H1 (cell line): ENCODE measurements around the gene TNPO3. TPM values are rescaled to one million over a fixed set of nuclear protein-coding genes. Genes with fewer than 3 reads are reported as not detected.
"Not testable (repeated sequence)": the region's sequence is repeated elsewhere in the genome, so short reads cannot be mapped to it uniquely, and the experiment has no call there.

ENCODE experiments used
- CTCF ChIA-PET: fragments of 300-600 bp; sonication (Branson Sonifier 250); formaldehyde crosslinking; loops from one replicate; lab custom pipeline; 2021; ENCODE audit not compliant: partially characterized antibody; lab: Charles Lee
- POLR2A ChIA-PET: fragments of 300-600 bp; sonication (Branson Sonifier 250); formaldehyde crosslinking; loops from one replicate; lab custom pipeline; 2021; ENCODE audit warnings: inconsistent platforms; ENCODE audit not compliant: partially characterized antibody; lab: Charles Lee
- DNase-seq, 2 experiments: peaks; one replicate each; pipeline versions ENCODE4 v3.0.0 to v3.0.0-alpha.2; 2010 to 2022; ENCODE audit warnings: low spot score in 2 of 2, low read depth in 1 of 2, mixed read lengths in 1 of 2
- FAIRE-seq: peaks from 2 replicates; lab custom pipeline; 2011; peaks lifted over from hg19 to GRCh38; lab: Jason Lieb, UNC
- H2AFZ ChIP-seq: 2 replicates; pipeline ENCODE4 v1.8.1; 2012; ENCODE audit warnings: low read length, inconsistent platforms
- H2AK5ac ChIP-seq: 2 replicates; pipeline ENCODE4 v1.6.1; 2013; ENCODE audit warnings: low read depth, low read length
- H2BK120ac ChIP-seq: replicated peaks from 2 replicates; pipeline ENCODE3; 2013; ENCODE audit warnings: low read depth, low read length, inconsistent platforms
- H2BK12ac ChIP-seq: 2 replicates; pipeline ENCODE4 v1.6.1; 2013; ENCODE audit warnings: low read depth, low read length
- H2BK15ac ChIP-seq: 2 replicates; pipeline ENCODE4 v1.6.1; 2013; ENCODE audit warnings: low read length
- H2BK20ac ChIP-seq: 2 replicates; pipeline ENCODE4 v1.6.1; 2013; ENCODE audit warnings: low read length
- H2BK5ac ChIP-seq: 2 replicates; pipeline ENCODE4 v1.6.1; 2013; ENCODE audit warnings: low read depth, low read length
- H3K14ac ChIP-seq: 2 replicates; pipeline ENCODE4 v1.6.1; 2013; ENCODE audit warnings: inconsistent platforms; ENCODE audit not compliant: insufficient read length
- H3K18ac ChIP-seq: 2 replicates; pipeline ENCODE4 v1.6.1; 2013; ENCODE audit warnings: low read length; ENCODE audit errors: extremely low read depth
- H3K23ac ChIP-seq: 2 replicates; pipeline ENCODE4 v1.6.1; 2013; ENCODE audit warnings: inconsistent platforms; ENCODE audit not compliant: insufficient read length
- H3K23me2 ChIP-seq: 2 replicates; pipeline ENCODE4 v1.6.1; 2013; ENCODE audit warnings: low read depth, low read length
- H3K27ac ChIP-seq: 2 replicates; pipeline ENCODE4 v1.6.1; 2011; ENCODE audit warnings: low read depth, low read length, inconsistent platforms
- H3K27me3 ChIP-seq, 4 experiments: replicated peaks in 1 of 4; 1 replicate in 1 of 4; 2 replicates in 3 of 4; pipeline versions ENCODE4 v1.6.1 to v1.8.1; 2011 to 2013; ENCODE audit warnings: low read length in 3 of 4, mild to moderate bottlenecking in 3 of 4, inconsistent platforms in 2 of 4, mixed read lengths in 2 of 4, moderate library complexity in 1 of 4; ENCODE audit not compliant: control insufficient read depth in 3 of 4, insufficient read depth in 3 of 4; ENCODE audit errors: extremely low read depth in 1 of 4
- H3K36me3 ChIP-seq, 4 experiments: 2 replicates each; pipeline versions ENCODE4 v1.6.1 to v1.8.1; 2011 to 2013; ENCODE audit warnings: mild to moderate bottlenecking in 4 of 4, low read length in 3 of 4, moderate library complexity in 2 of 4, control low read depth in 1 of 4, inconsistent platforms in 1 of 4; ENCODE audit not compliant: insufficient read depth in 4 of 4, control insufficient read depth in 2 of 4
- H3K4ac ChIP-seq: replicated peaks from 2 replicates; pipeline ENCODE3; 2013; ENCODE audit warnings: low read length, low read depth, mixed read lengths, inconsistent platforms; ENCODE audit not compliant: insufficient read length
- H3K4me1 ChIP-seq, 4 experiments: replicated peaks in 1 of 4; 1 replicate in 1 of 4; 2 replicates in 3 of 4; pipeline versions ENCODE4 v1.6.1 to v1.8.1; 2011 to 2013; ENCODE audit warnings: low read length in 3 of 4, inconsistent platforms in 2 of 4, mixed read lengths in 1 of 4; ENCODE audit not compliant: insufficient read depth in 4 of 4, control insufficient read depth in 3 of 4
- H3K4me2 ChIP-seq, 2 experiments: 2 replicates each; pipeline versions ENCODE4 v1.6.1 to v1.8.1; 2011 to 2013; ENCODE audit warnings: low read depth in 2 of 2, low read length in 2 of 2, control low read depth in 1 of 2, inconsistent platforms in 1 of 2, mild to moderate bottlenecking in 1 of 2; ENCODE audit not compliant: insufficient read depth in 1 of 2
- H3K4me3 ChIP-seq, 4 experiments: fragments of 200-600, 300-600 bp in 1 of 4; sonication (generic), shearing (Covaris generic), sonication (Bioruptor Twin) in 1 of 4; 2 replicates each; pipeline versions ENCODE4 v1.5.1 to v1.8.1; 2011 to 2016; ENCODE audit warnings: low read length in 4 of 4, low read depth in 3 of 4, control low read depth in 2 of 4, inconsistent platforms in 2 of 4, mild to moderate bottlenecking in 2 of 4, mixed read lengths in 1 of 4, moderate library complexity in 1 of 4; ENCODE audit not compliant: insufficient read depth in 2 of 4; ENCODE audit errors: extremely low read depth in 1 of 4
- H3K56ac ChIP-seq: replicated peaks from 2 replicates; pipeline ENCODE3; 2013; ENCODE audit warnings: low read depth, mild to moderate bottlenecking, mixed read lengths, low read length, inconsistent platforms; ENCODE audit not compliant: insufficient read length
- H3K79me1 ChIP-seq: 2 replicates; pipeline ENCODE4 v1.6.1; 2013; ENCODE audit warnings: low read depth, low read length, control low read depth
- H3K79me2 ChIP-seq, 2 experiments: 2 replicates each; pipeline versions ENCODE4 v1.6.1 to v1.8.1; 2012 to 2013; ENCODE audit warnings: low read length in 2 of 2, mild to moderate bottlenecking in 2 of 2, inconsistent platforms in 1 of 2; ENCODE audit not compliant: insufficient read depth in 2 of 2, control insufficient read depth in 1 of 2
- H3K9ac ChIP-seq, 4 experiments: replicated peaks in 1 of 4; 1 replicate in 1 of 4; 2 replicates in 3 of 4; pipeline versions ENCODE4 v1.6.1 to v1.8.1; 2011 to 2013; ENCODE audit warnings: low read depth in 3 of 4, low read length in 3 of 4, control low read depth in 2 of 4, mild to moderate bottlenecking in 2 of 4, moderate library complexity in 2 of 4, inconsistent platforms in 1 of 4; ENCODE audit errors: extremely low read depth in 1 of 4
- H3K9me3 ChIP-seq, 2 experiments: 2 replicates each; pipeline versions ENCODE4 v1.6.1 to v1.8.1; 2012 to 2013; ENCODE audit warnings: mild to moderate bottlenecking in 2 of 2, moderate library complexity in 2 of 2, control low read depth in 1 of 2, inconsistent platforms in 1 of 2, low read depth in 1 of 2, low read length in 1 of 2, mixed read lengths in 1 of 2; ENCODE audit not compliant: insufficient read depth in 2 of 2
- H4K20me1 ChIP-seq, 2 experiments: replicated peaks in 1 of 2; 2 replicates each; pipeline versions ENCODE3 to v1.8.1; 2011 to 2013; ENCODE audit warnings: inconsistent platforms in 2 of 2, low read length in 2 of 2, mild to moderate bottlenecking in 1 of 2; ENCODE audit not compliant: insufficient read depth in 2 of 2, control insufficient read depth in 1 of 2
- H4K5ac ChIP-seq: 2 replicates; pipeline ENCODE4 v1.6.1; 2013; ENCODE audit warnings: low read length, low read depth, mixed read lengths, inconsistent platforms; ENCODE audit not compliant: insufficient read length
- H4K8ac ChIP-seq: 2 replicates; pipeline ENCODE4 v1.8.0; 2013; ENCODE audit warnings: mild to moderate bottlenecking, moderate library complexity, low read length, inconsistent platforms; ENCODE audit not compliant: insufficient read depth; ENCODE audit errors: extremely low read depth
- H4K91ac ChIP-seq: replicated peaks from 2 replicates; pipeline ENCODE3; 2013; ENCODE audit warnings: low read length, mixed read lengths, inconsistent platforms; ENCODE audit not compliant: insufficient read length
- WGBS, 2 experiments: shearing (Covaris generic) in 1 of 2; methylation state at CpG; one replicate each; pipeline versions ENCODE4 v1.1.6 to v1.1.7; 2013 to 2015; ENCODE audit warnings: low lambda C conversion rate in 2 of 2, mixed read lengths in 2 of 2, inconsistent platforms in 1 of 2, low coverage in 1 of 2, missing lambda C conversion rate in 1 of 2; ENCODE audit not compliant: insufficient replicate concordance in 2 of 2, insufficient coverage in 1 of 2, insufficient read length in 1 of 2; ENCODE audit errors: extremely low coverage in 1 of 2, missing lambda C conversion rate in 1 of 2; 5-methylcytosine and 5-hydroxymethylcytosine counted together
- polyA plus RNA-seq, 7 experiments: library from polyadenylated mRNA; depleted of rRNA in 3 of 7; stranded (reverse) in 5 of 7; unstranded in 2 of 7; fragments of >200 nt in 5 of 7; fragments of 200-250 nt in 2 of 7; gene quantifications; 1 replicate in 5 of 7; 2 replicates in 1 of 7; 4 replicates in 1 of 7; pipeline versions ENCODE4 v1.2.1 to v1.2.3, GENCODE V29; 2011 to 2013; ENCODE audit warnings: missing spikeins in 2 of 7, mixed read lengths in 2 of 7
- total RNA-seq: library from RNA; stranded (reverse); fragmentation: NEBNext Ultra II Directional; extraction: Animal tissue kit (Norgen Biotek cat#: 25700); gene quantifications from 2 replicates; pipeline ENCODE4 v1.2.1, GENCODE V29; 2021

Gene TNPO3
- total and polyA plus RNA-seq, 2 of the 8 experiments (the other 6 are each of a cell fraction or from before 2014, with no cell fraction given): 67.6 to 99.2 TPM

DNA sequence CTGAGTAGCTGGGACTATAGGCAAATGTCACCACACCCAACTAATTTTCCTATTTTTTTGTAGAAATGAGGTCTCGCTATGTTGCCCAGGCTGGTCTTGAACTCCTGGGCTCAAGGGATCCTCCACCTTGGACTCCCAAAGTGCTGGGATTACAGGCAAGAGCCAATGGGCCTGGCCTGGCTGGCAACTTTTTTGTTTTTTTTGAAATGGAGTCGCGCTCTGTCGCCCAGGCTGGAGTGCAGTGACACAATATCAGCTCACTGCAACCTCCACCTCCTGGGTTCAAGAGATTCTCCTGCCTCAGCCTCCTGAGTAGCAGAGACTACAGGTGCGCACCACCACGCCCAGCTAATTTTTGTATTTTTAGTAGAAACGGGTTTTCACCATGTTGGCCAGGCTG, 3.5 kb downstream of the TNPO3 start:
- H4K91ac ChIP-seq, H4K5ac ChIP-seq, H3K9me3 ChIP-seq, H3K36me3 ChIP-seq, H3K18ac ChIP-seq, DNase-seq, H3K79me1 ChIP-seq, H3K4me2 ChIP-seq, H2BK20ac ChIP-seq, H2BK15ac ChIP-seq, H3K14ac ChIP-seq, FAIRE-seq, H3K9ac ChIP-seq, H2BK12ac ChIP-seq, H3K27me3 ChIP-seq, H3K56ac ChIP-seq, H3K23ac ChIP-seq, H2AK5ac ChIP-seq, H2AFZ ChIP-seq, H3K4me3 ChIP-seq, H4K8ac ChIP-seq, H3K23me2 ChIP-seq, H3K4me1 ChIP-seq, H3K27ac ChIP-seq, H3K4ac ChIP-seq, H2BK120ac ChIP-seq, H2BK5ac ChIP-seq: not testable (repeated sequence)
- Histone ChIP-seq H3K79me2 (peaks cover 19 to 79% of the 10 kb centered on the region in 2 experiments), H4K20me1 (peaks cover 11 to 14% of the 10 kb centered on the region in 2 experiments)
- CTCF ChIA-PET: interaction anchor here (1.8 kb wide), 1 partner anchor 53 kb away, joined by 5 read pairs; no protein-coding TSS in a partner anchor
- POLR2A ChIA-PET: interaction anchor here (0.8 to 4.6 kb wide), 3 partner anchors 8 to 25 kb away, joined by 3 to 41 read pairs (median 3); no protein-coding TSS in a partner anchor
- 96% methylated on average over 7 of the region's 7 CpGs; no CpG with 5 or more reads in 1 of the 2 experiments for WGBS, 2 experiments
